Esophagus squamous epithelium (tissue), 4 donors: Measurements from ENCODE around the gene DST.

Experiments used
- POLR2A ChIP-seq, 4 donors: fragments of 450-650 bp; IDR thresholded peaks; one replicate each; pipeline ENCODE4 v1.6.1; 2017; ENCODE audit warnings: antibody characterized with exemption in 4 of 4, mild to moderate bottlenecking in 4 of 4, moderate library complexity in 3 of 4
- TF ChIP-seq, protein P1 (sequence below), 6 experiments: fragments of 450-650 bp in 4 of 6; fragments of 200-600 bp in 2 of 6; sonication (generic) in 2 of 6; IDR thresholded peaks; one replicate each; pipeline ENCODE4 v1.5.1; 2016 to 2019; ENCODE audit warnings: antibody characterized with exemption in 6 of 6, mild to moderate bottlenecking in 4 of 6, moderate library complexity in 4 of 6

DNA sequence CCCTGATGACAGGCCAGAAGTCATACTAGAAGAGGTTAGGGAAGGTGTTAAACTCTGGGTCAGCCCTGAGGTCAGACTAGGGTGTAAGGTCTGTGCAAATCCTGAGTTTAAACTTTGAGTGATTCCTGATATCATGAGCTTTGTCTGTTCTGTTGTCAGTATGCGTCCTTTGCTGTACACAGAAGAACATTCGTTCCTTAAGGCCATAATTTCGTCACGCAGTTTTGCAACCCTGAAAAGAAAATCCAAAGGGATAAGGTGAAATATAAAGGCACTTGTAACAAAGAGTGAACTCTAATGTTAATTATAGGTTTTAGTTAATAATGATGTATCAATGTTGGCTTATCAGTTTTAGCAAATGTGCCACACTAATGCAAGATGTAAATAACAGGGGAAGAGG, 2.3 kb downstream of the DST start:
- TF ChIP-seq, protein P1, sequence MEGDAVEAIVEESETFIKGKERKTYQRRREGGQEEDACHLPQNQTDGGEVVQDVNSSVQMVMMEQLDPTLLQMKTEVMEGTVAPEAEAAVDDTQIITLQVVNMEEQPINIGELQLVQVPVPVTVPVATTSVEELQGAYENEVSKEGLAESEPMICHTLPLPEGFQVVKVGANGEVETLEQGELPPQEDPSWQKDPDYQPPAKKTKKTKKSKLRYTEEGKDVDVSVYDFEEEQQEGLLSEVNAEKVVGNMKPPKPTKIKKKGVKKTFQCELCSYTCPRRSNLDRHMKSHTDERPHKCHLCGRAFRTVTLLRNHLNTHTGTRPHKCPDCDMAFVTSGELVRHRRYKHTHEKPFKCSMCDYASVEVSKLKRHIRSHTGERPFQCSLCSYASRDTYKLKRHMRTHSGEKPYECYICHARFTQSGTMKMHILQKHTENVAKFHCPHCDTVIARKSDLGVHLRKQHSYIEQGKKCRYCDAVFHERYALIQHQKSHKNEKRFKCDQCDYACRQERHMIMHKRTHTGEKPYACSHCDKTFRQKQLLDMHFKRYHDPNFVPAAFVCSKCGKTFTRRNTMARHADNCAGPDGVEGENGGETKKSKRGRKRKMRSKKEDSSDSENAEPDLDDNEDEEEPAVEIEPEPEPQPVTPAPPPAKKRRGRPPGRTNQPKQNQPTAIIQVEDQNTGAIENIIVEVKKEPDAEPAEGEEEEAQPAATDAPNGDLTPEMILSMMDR (IDR thresholded peaks at IDR 0.05) = no peak
- TF ChIP-seq POLR2A (IDR thresholded peaks at IDR 0.05) = no peak
